ENCODE measurements around the gene DDI2. TPM values are rescaled to one million over a fixed set of nuclear protein-coding genes. Genes with fewer than 3 reads are reported as not detected.
A peak's percentile ranks its signal among the peaks of the same experiment; 100 is the strongest.

Gene DDI2
- total and polyA plus RNA-seq, 9 of the 15 experiments (the other 6 are each of a cell fraction or from before 2014, with no cell fraction given) = 6.5 to 48.4 (median 21.2) TPM

GRCh38 chr1:15620155-15620545 lies 2.9 kb downstream of the DDI2 start (continued):
- TF ChIP-seq ZBTB43 (CRISPR knock-in tag; IDR thresholded peaks at IDR 0.05) (no peak), ZBTB33 (CRISPR knock-in tag; IDR thresholded peaks at IDR 0.05) (no peak), MXD1 (CRISPR knock-in tag; IDR thresholded peaks at IDR 0.05; ENCODE audit: borderline replicate concordance, poor library complexity, severe bottlenecking) (no peak), HNRNPUL1 (IDR thresholded peaks at IDR 0.05; ENCODE audit: low read length) (no peak), POLR3G (IDR thresholded peaks at IDR 0.05; ENCODE audit: extremely low read depth, insufficient read length, insufficient replicate concordance) (no peak), MTA3 (IDR thresholded peaks at IDR 0.05; ENCODE audit: borderline replicate concordance) (no peak), FOXA1 (IDR thresholded peaks at IDR 0.05; ENCODE audit: borderline replicate concordance) (no peak), ZNF134 (CRISPR knock-in tag; conservative IDR thresholded peaks at IDR 0.05) (no peak), ZBTB26 (CRISPR knock-in tag; IDR thresholded peaks at IDR 0.05) (no peak), NR4A1 (CRISPR knock-in tag; IDR thresholded peaks at IDR 0.05) (no peak), NR4A1 (tag; IDR thresholded peaks at IDR 0.05) (no peak), BRF2 (IDR thresholded peaks at IDR 0.05; ENCODE audit: borderline replicate concordance, insufficient read depth, insufficient read length) (no peak), ZNF79 (CRISPR knock-in tag; IDR thresholded peaks at IDR 0.05; ENCODE audit: low read depth) (no peak), NFIC (IDR thresholded peaks at IDR 0.05) (no peak), MEIS2 (IDR thresholded peaks at IDR 0.05; ENCODE audit: partially characterized antibody) (peak; percentile 71), CBFA2T3 (IDR thresholded peaks at IDR 0.05) (no peak; the same call in 1 of the 2 replicates), ZNF740 (CRISPR knock-in tag; IDR thresholded peaks at IDR 0.05) (no peak; the same call in 1 of the 2 replicates), ZNF740 (tag; IDR thresholded peaks at IDR 0.05) (0 out of 4 replicates have a peak, but pooled peaks of 1 of the 2 experiments have one; percentile 24), ZNF717 (CRISPR knock-in tag; IDR thresholded peaks at IDR 0.05) (no peak), ZNF830 (CRISPR knock-in tag; IDR thresholded peaks at IDR 0.05) (no peak), BRF1 (IDR thresholded peaks at IDR 0.05; ENCODE audit: borderline replicate concordance, extremely low read depth, insufficient read length) (no peak)
